H1 (cell line): ENCODE measurements around the gene CPTP.

Experiments used
- ASH2L ChIP-seq: fragments of 200-600, 300-600 bp; sonication (generic); IDR thresholded peaks from one replicate; pipeline ENCODE4 v1.7.1; 2017; ENCODE audit warnings: low read length
- CREB1 ChIP-seq: IDR thresholded peaks from 2 replicates; pipeline ENCODE4 v1.6.1; 2012; ENCODE audit warnings: inconsistent platforms
- CTCF ChIP-seq, 3 experiments: IDR thresholded peaks; 1 replicate in 2 of 3; 2 replicates in 1 of 3; pipeline versions ENCODE4 v1.5.1 to v1.6.1; 2011; ENCODE audit warnings: low read length in 3 of 3, mild to moderate bottlenecking in 3 of 3, inconsistent platforms in 2 of 3, low read depth in 1 of 3, moderate library complexity in 1 of 3; ENCODE audit not compliant: insufficient read depth in 1 of 3; ENCODE audit errors: control extremely low read depth in 1 of 3
- EP300 ChIP-seq, 2 experiments: IDR thresholded peaks; 1 replicate in 1 of 2; 2 replicates in 1 of 2; pipeline ENCODE4 v1.6.1; 2011 to 2012; ENCODE audit warnings: low read depth in 2 of 2, low read length in 2 of 2, mild to moderate bottlenecking in 2 of 2, borderline replicate concordance in 1 of 2, inconsistent platforms in 1 of 2, moderate library complexity in 1 of 2
- MAFK ChIP-seq: IDR thresholded peaks from 2 replicates; pipeline ENCODE4 v1.6.1; 2012; ENCODE audit warnings: low read depth, mild to moderate bottlenecking, improper control_type of control experiment, low read length
- RFX5 ChIP-seq: IDR thresholded peaks from 2 replicates; pipeline ENCODE4 v1.6.1; 2011; ENCODE audit warnings: low read depth, low read length, improper control_type of control experiment, borderline replicate concordance
- TEAD4 ChIP-seq: IDR thresholded peaks from 2 replicates; pipeline ENCODE4 v1.6.1; 2012; ENCODE audit warnings: low read depth, low read length, inconsistent platforms, mixed read lengths

DNA sequence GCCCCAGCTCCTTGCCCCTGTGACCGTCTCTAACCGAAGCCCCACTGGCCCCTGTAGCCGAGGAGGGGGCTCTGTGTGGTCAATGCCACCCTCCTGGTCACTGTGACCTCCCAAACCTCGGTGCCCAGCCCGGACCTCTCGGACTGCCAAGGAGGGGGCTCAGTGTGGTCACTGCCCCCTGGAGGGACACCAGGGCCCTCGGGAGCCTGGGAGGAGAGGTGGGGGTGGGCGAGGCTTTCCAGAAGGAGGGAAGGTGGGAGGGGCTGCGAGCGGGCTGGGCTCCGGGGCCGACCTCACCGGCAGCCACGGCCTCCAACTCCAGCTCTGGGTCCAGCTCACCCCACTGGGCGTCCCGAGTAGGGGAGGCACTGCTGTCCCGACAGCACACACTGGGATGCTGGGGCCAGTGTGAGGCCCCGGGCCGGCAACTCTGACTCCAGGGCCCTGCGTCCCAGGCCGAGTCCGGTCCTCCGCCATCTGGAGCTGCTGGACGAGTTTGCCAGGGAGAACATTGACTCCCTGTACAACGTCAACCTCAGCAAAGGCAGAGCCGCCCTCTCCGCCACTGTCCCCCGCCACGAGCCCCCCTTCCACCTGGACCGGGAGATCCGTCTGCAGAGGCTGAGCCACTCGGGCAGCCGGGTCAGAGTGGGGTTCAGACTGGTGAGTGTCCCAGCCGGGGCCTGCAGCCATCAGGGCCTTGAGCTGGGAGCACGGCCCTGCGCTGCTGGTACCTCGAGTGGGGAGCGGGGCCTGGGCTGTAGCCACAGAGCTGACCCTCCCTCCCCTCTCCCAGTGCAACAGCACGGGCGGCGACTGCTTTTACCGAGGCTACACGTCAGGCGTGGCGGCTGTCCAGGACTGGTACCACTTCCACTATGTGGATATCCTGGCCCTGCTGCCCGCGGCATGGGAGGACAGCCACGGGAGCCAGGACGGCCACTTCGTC, 38.0 kb upstream of the CPTP start:
- no peak for TF ChIP-seq EP300 (IDR thresholded peaks at IDR 0.05; ENCODE audit: borderline replicate concordance in 1 of 2, low read depth in 2 of 2, low read length in 2 of 2)
- TF ChIP-seq CREB1: no peak
- TF ChIP-seq RFX5: no peak
- TF ChIP-seq ASH2L: no peak
- TF ChIP-seq MAFK: no peak
- TF ChIP-seq CTCF (IDR thresholded peaks at IDR 0.05; ENCODE audit: control extremely low read depth in 1 of 3, insufficient read depth in 1 of 3, low read depth in 1 of 3, low read length in 3 of 3): no peak
- TF ChIP-seq TEAD4: no peak
